ENCODE data around the gene DDHD1.
"Not testable (repeated sequence)": the region's sequence is repeated elsewhere in the genome, so short reads cannot be mapped to it uniquely, and the experiment has no call there.

- not testable (repeated sequence) for TF ChIP-seq ZNF501 (tag by site-specific recombination; IDR thresholded peaks at IDR 0.05); ZNF140 (tag by site-specific recombination; IDR thresholded peaks at IDR 0.05); ZBTB44 (tag by site-specific recombination; IDR thresholded peaks at IDR 0.05); YY1 (tag by site-specific recombination; IDR thresholded peaks at IDR 0.05); ZNF114 (tag by site-specific recombination; IDR thresholded peaks at IDR 0.05); ZNF776 (tag by site-specific recombination; IDR thresholded peaks at IDR 0.05; ENCODE audit: borderline replicate concordance); ZNF138 (tag by site-specific recombination; IDR thresholded peaks at IDR 0.05; ENCODE audit: borderline replicate concordance); FEZF1 (tag by site-specific recombination; IDR thresholded peaks at IDR 0.05)
- TF ChIP-seq, protein P1, sequence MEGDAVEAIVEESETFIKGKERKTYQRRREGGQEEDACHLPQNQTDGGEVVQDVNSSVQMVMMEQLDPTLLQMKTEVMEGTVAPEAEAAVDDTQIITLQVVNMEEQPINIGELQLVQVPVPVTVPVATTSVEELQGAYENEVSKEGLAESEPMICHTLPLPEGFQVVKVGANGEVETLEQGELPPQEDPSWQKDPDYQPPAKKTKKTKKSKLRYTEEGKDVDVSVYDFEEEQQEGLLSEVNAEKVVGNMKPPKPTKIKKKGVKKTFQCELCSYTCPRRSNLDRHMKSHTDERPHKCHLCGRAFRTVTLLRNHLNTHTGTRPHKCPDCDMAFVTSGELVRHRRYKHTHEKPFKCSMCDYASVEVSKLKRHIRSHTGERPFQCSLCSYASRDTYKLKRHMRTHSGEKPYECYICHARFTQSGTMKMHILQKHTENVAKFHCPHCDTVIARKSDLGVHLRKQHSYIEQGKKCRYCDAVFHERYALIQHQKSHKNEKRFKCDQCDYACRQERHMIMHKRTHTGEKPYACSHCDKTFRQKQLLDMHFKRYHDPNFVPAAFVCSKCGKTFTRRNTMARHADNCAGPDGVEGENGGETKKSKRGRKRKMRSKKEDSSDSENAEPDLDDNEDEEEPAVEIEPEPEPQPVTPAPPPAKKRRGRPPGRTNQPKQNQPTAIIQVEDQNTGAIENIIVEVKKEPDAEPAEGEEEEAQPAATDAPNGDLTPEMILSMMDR (tag by site-specific recombination; IDR thresholded peaks at IDR 0.05) = not testable (repeated sequence)
- TF ChIP-seq, protein P2, sequence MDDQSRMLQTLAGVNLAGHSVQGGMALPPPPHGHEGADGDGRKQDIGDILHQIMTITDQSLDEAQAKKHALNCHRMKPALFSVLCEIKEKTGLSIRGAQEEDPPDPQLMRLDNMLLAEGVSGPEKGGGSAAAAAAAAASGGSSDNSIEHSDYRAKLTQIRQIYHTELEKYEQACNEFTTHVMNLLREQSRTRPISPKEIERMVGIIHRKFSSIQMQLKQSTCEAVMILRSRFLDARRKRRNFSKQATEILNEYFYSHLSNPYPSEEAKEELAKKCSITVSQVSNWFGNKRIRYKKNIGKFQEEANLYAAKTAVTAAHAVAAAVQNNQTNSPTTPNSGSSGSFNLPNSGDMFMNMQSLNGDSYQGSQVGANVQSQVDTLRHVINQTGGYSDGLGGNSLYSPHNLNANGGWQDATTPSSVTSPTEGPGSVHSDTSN (CRISPR knock-in tag; IDR thresholded peaks at IDR 0.05) = not testable (repeated sequence)
Observed at GRCh38 chr14:53084954-53085353, 68.2 kb downstream of the DDHD1 start.
